T-helper 2 cell treated with Interferon-gamma antibody and Interleukin-4, amounts not matched to agents 100 ng/mL and 5 ng/mL, for 36 hours (primary cell): ENCODE measurements around the gene MYO1G. TPM values are rescaled to one million over a fixed set of nuclear protein-coding genes. Genes with fewer than 3 reads are reported as not detected.

ENCODE experiments used
- intact Hi-C: fragments of 100-400 bp; cut with micrococcal nuclease; formaldehyde crosslinking; loops from one replicate; pipeline ENCODE4 v1.15.1; 2023
- total RNA-seq: library from RNA; stranded (reverse); gene quantifications from 2 replicates; pipeline ENCODE4 v1.2.3, GENCODE V29; 2022

MYO1G gene
- 533 and 534 TPM in 2 replicates for total RNA-seq

GRCh38 chr7:44978511-44979366 lies at the start of gene MYO1G:
TSS of gene MYO1G (minus strand) at chr7:44979015. CDS start at chr7:44978961, 54 bp downstream.
- intact Hi-C loops = loop anchor here (1.0 to 5.0 kb wide), 8 partner anchors 22 to 371 kb away; partner anchors contain the start of genes CCM2, H2AZ2, OGDH and PPIA

GRCh38 chr7:45028138-45028919 lies 49.5 kb upstream of the MYO1G start:
- intact Hi-C loops = loop anchor here (1.0 to 5.0 kb wide), 2 partner anchors 27 to 109 kb away; no protein-coding TSS in a partner anchor

- intact Hi-C loops = loop anchor here (1.0 to 5.0 kb wide), 5 partner anchors 26 to 421 kb away; partner anchors contain the start of genes MYO1G, OGDH and TBRG4
Measured at GRCh38 chr7:45027774-45028114, 48.9 kb upstream of the MYO1G start.

- intact Hi-C loops = loop anchor here (1.0 to 5.0 kb wide), 4 partner anchors 48 to 421 kb away; partner anchors contain the start of genes MYO1G, OGDH and TBRG4
Measured at GRCh38 chr7:45026984-45027773, 48.4 kb upstream of the MYO1G start.

GRCh38 chr7:45026013-45026412 lies 47.2 kb upstream of the MYO1G start:
- intact Hi-C loops = loop anchor here (5.0 kb wide), 1 partner anchor 111 kb away; no protein-coding TSS in a partner anchor

GRCh38 chr7:45025473-45025872 lies 46.7 kb upstream of the MYO1G start:
- intact Hi-C loops = loop anchor here (5.0 kb wide), 1 partner anchor 112 kb away; no protein-coding TSS in a partner anchor

GRCh38 chr7:45024126-45024744 lies 45.4 kb upstream of the MYO1G start:
- intact Hi-C loops = no loop called here

GRCh38 chr7:45021604-45022296 lies 42.9 kb upstream of the MYO1G start:
- intact Hi-C loops = no loop called here

GRCh38 chr7:45020915-45021314 lies 42.1 kb upstream of the MYO1G start:
- intact Hi-C loops = no loop called here

- intact Hi-C loops = no loop called here
Measured at GRCh38 chr7:45017253-45017652, 38.4 kb upstream of the MYO1G start.

GRCh38 chr7:45015313-45015712 lies 36.5 kb upstream of the MYO1G start:
- intact Hi-C loops = no loop called here

- intact Hi-C loops = no loop called here
Measured at GRCh38 chr7:45013465-45013967, 34.7 kb upstream of the MYO1G start.

GRCh38 chr7:45007571-45008328 lies 28.9 kb upstream of the MYO1G start:
- intact Hi-C loops = no loop called here

- intact Hi-C loops = no loop called here
Measured at GRCh38 chr7:45007106-45007505, 28.3 kb upstream of the MYO1G start.

GRCh38 chr7:45003789-45004188 lies 25.0 kb upstream of the MYO1G start:
- intact Hi-C loops = loop anchor here (5.0 kb wide), 1 partner anchor 206 kb away; the partner anchor contains the start of gene PPIA

GRCh38 chr7:45001826-45002225 lies 23.0 kb upstream of the MYO1G start:
- intact Hi-C loops = loop anchor here (1.0 to 5.0 kb wide), 4 partner anchors 26 to 253 kb away; partner anchors contain the start of genes PPIA and ZMIZ2

GRCh38 chr7:45001138-45001694 lies 22.4 kb upstream of the MYO1G start:
- intact Hi-C loops = loop anchor here (1.0 to 5.0 kb wide), 4 partner anchors 27 to 252 kb away; partner anchors contain the start of genes PPIA and ZMIZ2
